CD14-positive monocyte (primary cell): ENCODE data around the gene PCNP. TPM values are rescaled to one million over a fixed set of nuclear protein-coding genes. Genes with fewer than 3 reads are reported as not detected.

Experiments
- DNase-seq, 3 donors: peaks; one replicate each; pipeline ENCODE4 v3.0.0-alpha.2; 2011 to 2022
- H2AFZ ChIP-seq: 2 replicates; pipeline ENCODE4 v1.6.0; 2012; ENCODE audit warnings: mild to moderate bottlenecking, low read depth, low read length, inconsistent platforms; ENCODE audit not compliant: insufficient read depth, poor library complexity, severe bottlenecking
- H3K27ac ChIP-seq, 2 donors: 1 replicate in 1 of 2; 2 replicates in 1 of 2; pipeline ENCODE4 v1.5.1; 2012 to 2013; ENCODE audit warnings: low read length in 2 of 2, control low read depth in 1 of 2, inconsistent platforms in 1 of 2, low read depth in 1 of 2, mild to moderate bottlenecking in 1 of 2
- H3K27me3 ChIP-seq, 2 donors: one replicate each; pipeline versions ENCODE4 v1.6.0 to v1.6.1; 2011 to 2013; ENCODE audit warnings: low read length in 2 of 2; ENCODE audit not compliant: control insufficient read depth in 2 of 2, insufficient read depth in 2 of 2
- H3K36me3 ChIP-seq, 2 donors: replicated peaks in 1 of 2; 1 replicate in 1 of 2; 2 replicates in 1 of 2; pipeline versions ENCODE4 v1.5.1 to v1.6.1; 2012 to 2013; ENCODE audit warnings: low read length in 2 of 2, control low read depth in 1 of 2, inconsistent platforms in 1 of 2, mild to moderate bottlenecking in 1 of 2; ENCODE audit not compliant: insufficient read depth in 2 of 2, control insufficient read depth in 1 of 2
- H3K4me1 ChIP-seq, 2 donors: 1 replicate in 1 of 2; 2 replicates in 1 of 2; pipeline versions ENCODE4 v1.5.1 to v1.6.1; 2012 to 2013; ENCODE audit warnings: low read length in 2 of 2, control low read depth in 1 of 2, inconsistent platforms in 1 of 2, mild to moderate bottlenecking in 1 of 2, moderate library complexity in 1 of 2; ENCODE audit not compliant: insufficient read depth in 2 of 2, control insufficient read depth in 1 of 2
- H3K4me2 ChIP-seq: replicated peaks from 2 replicates; pipeline ENCODE3; 2012; ENCODE audit warnings: low read length, moderate library complexity, mild to moderate bottlenecking; ENCODE audit not compliant: poor library complexity, severe bottlenecking; ENCODE audit errors: extremely low read depth
- H3K4me3 ChIP-seq, 3 experiments: fragments of 200-600 bp in 1 of 3; sonication (generic) in 1 of 3; replicated peaks in 1 of 3; 1 replicate in 2 of 3; 2 replicates in 1 of 3; pipeline ENCODE4 v1.5.1; 2011 to 2013; ENCODE audit warnings: low read length in 3 of 3, mild to moderate bottlenecking in 3 of 3, control low read depth in 2 of 3, low read depth in 2 of 3, inconsistent platforms in 1 of 3, moderate library complexity in 1 of 3
- H3K79me2 ChIP-seq: 2 replicates; pipeline ENCODE4 v1.6.0; 2012; ENCODE audit warnings: mild to moderate bottlenecking, control low read depth, inconsistent platforms, low read length, moderate library complexity; ENCODE audit not compliant: insufficient read depth
- H3K9ac ChIP-seq: 2 replicates; pipeline ENCODE4 v1.6.0; 2017; ENCODE audit warnings: low read length, mild to moderate bottlenecking; ENCODE audit not compliant: insufficient read depth, poor library complexity, severe bottlenecking
- H3K9me3 ChIP-seq, 2 donors: replicated peaks in 1 of 2; 1 replicate in 1 of 2; 2 replicates in 1 of 2; pipeline versions ENCODE4 v1.5.1 to v1.6.1; 2012 to 2013; ENCODE audit warnings: low read length in 2 of 2, control low read depth in 1 of 2; ENCODE audit not compliant: control insufficient read depth in 1 of 2, insufficient read depth in 1 of 2
- H4K20me1 ChIP-seq: 2 replicates; pipeline ENCODE4 v1.6.0; 2012; ENCODE audit warnings: mild to moderate bottlenecking, low read length, control low read depth, moderate library complexity; ENCODE audit not compliant: insufficient read depth
- H3K27ac Mint-ChIP-seq, 7 donors: one replicate each; pipeline ENCODE4 v1.8.0; 2020; ENCODE audit warnings: mild to moderate bottlenecking in 7 of 7, mixed read lengths in 7 of 7, moderate library complexity in 6 of 7, inconsistent platforms in 2 of 7
- H3K27me3 Mint-ChIP-seq, 3 donors: one replicate each; pipeline ENCODE4 v1.8.0; 2021 to 2022; ENCODE audit warnings: low read depth in 3 of 3, mild to moderate bottlenecking in 3 of 3, mixed read lengths in 3 of 3, moderate library complexity in 3 of 3, inconsistent platforms in 1 of 3
- H3K36me3 Mint-ChIP-seq, 2 donors: one replicate each; pipeline ENCODE4 v1.8.0; 2020; ENCODE audit warnings: mixed read lengths in 2 of 2, inconsistent platforms in 1 of 2, mild to moderate bottlenecking in 1 of 2
- H3K4me1 Mint-ChIP-seq: one replicate; pipeline ENCODE4 v1.8.0; 2020; ENCODE audit warnings: mild to moderate bottlenecking, mixed read lengths
- H3K4me3 Mint-ChIP-seq, 2 donors: one replicate each; pipeline ENCODE4 v1.8.0; 2020; ENCODE audit warnings: mild to moderate bottlenecking in 2 of 2, mixed read lengths in 2 of 2, moderate library complexity in 1 of 2
- H3K9me3 Mint-ChIP-seq, 7 donors: one replicate each; pipeline ENCODE4 v1.8.0; 2020 to 2022; ENCODE audit warnings: mixed read lengths in 7 of 7, mild to moderate bottlenecking in 6 of 7, moderate library complexity in 6 of 7, inconsistent platforms in 2 of 7
- WGBS: methylation state at CpG from one replicate; pipeline ENCODE4 v1.1.5; 2013; ENCODE audit warnings: missing lambda C conversion rate; ENCODE audit not compliant: insufficient coverage; 5-methylcytosine and 5-hydroxymethylcytosine counted together
- intact Hi-C, 2 donors: fragments of 100-400 bp; cut with micrococcal nuclease; formaldehyde crosslinking; loops; one replicate each; pipeline versions ENCODE4 v1.15.0 to v1.15.1; 2023
- polyA plus RNA-seq, 3 donors: library from polyadenylated mRNA; depleted of rRNA in 1 of 3; unstranded in 2 of 3; stranded (reverse) in 1 of 3; fragments of 300-500 nt in 2 of 3; fragments of >200 nt in 1 of 3; fragmentation: Illumina TruSeq in 2 of 3; gene quantifications; 1 replicate in 2 of 3; 2 replicates in 1 of 3; pipeline ENCODE4 v1.2.3, GENCODE V29; 2012 to 2021
- TF ChIP-seq, protein P1 (sequence below): fragments of 200-600 bp; IDR thresholded peaks from one replicate; pipeline ENCODE4 v1.8.0; 2022; ENCODE audit warnings: antibody characterized with exemption, mild to moderate bottlenecking

The PCNP gene
- polyA plus RNA-seq, 3 donors = 32.0 to 68.2 (median 57.4) TPM

DNA sequence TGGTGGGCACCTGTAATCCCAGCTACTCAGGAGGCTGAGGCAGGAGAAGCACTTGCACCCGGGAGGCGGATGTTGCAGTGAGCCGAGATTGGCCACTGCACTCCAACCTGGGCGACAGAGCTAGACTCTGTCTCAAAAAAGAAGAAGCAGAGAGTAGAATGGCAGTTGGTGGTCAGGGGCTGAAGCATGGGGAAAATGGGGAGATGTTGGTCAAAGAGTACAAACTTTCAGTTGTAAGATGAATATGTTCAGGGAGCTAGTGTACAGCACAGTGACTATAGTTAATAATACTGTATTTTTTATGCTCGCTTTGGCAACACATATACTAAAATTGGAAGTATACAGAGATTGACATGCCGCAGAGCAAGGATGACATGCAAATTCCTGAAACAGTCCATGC lies 41.5 kb downstream of the PCNP start:
- TF ChIP-seq, protein P1, sequence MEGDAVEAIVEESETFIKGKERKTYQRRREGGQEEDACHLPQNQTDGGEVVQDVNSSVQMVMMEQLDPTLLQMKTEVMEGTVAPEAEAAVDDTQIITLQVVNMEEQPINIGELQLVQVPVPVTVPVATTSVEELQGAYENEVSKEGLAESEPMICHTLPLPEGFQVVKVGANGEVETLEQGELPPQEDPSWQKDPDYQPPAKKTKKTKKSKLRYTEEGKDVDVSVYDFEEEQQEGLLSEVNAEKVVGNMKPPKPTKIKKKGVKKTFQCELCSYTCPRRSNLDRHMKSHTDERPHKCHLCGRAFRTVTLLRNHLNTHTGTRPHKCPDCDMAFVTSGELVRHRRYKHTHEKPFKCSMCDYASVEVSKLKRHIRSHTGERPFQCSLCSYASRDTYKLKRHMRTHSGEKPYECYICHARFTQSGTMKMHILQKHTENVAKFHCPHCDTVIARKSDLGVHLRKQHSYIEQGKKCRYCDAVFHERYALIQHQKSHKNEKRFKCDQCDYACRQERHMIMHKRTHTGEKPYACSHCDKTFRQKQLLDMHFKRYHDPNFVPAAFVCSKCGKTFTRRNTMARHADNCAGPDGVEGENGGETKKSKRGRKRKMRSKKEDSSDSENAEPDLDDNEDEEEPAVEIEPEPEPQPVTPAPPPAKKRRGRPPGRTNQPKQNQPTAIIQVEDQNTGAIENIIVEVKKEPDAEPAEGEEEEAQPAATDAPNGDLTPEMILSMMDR = no peak
- Histone ChIP-seq H3K36me3 (no peaks in the 10 kb centered on the region), H3K9me3 (no peaks in the 10 kb centered on the region), H3K4me1 (no peaks in the 10 kb centered on the region), H3K27me3 (no peaks in the 10 kb centered on the region), H4K20me1 (no peaks in the 10 kb centered on the region), H3K4me3 (no peak overlapping the region), H2AFZ (no peak overlapping the region), H3K4me2 (no peak overlapping the region), H3K79me2 (no peaks in the 10 kb centered on the region), H3K27ac (no peak overlapping the region), H3K9ac (no peak overlapping the region)
- H3K9me3 Mint-ChIP-seq = peaks cover 0 to 8% (median 3%) of the 10 kb centered on the region in 7 donors
- no peaks in the 10 kb centered on the region for H3K4me1 Mint-ChIP-seq
- H3K4me3 Mint-ChIP-seq = no peak overlapping the region
- intact Hi-C loops = no loop called here
- WGBS = 91% methylated on average over 4 of the region's 6 CpGs
- no peaks in the 10 kb centered on the region for H3K36me3 Mint-ChIP-seq
- peaks cover 0 to 2% (median 1%) of the 10 kb centered on the region in 3 donors for H3K27me3 Mint-ChIP-seq
- H3K27ac Mint-ChIP-seq = no peak overlapping the region
- no peak for DNase-seq

DNA sequence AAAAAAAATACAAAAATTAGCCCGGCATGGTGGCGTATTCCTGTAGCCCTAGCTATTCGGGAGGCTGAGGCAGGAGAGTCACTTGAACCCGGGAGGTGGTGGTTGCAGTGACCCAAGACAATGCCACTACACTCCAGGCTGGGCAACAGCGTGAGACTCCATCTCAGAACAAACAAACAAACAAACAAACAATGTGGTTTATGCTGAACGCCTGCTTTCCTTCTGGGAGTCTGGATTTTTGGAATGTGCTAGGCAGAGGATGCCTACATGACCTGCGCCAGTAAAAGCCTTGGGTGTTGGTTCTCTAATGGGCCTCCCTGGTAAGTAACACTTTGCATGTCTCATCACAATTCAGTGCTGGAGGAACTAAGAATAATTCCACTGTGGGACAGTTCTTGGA lies 43.5 kb downstream of the PCNP start:
- no peaks in the 10 kb centered on the region for H3K27me3 ChIP-seq
- Mint-ChIP-seq H3K36me3 (no peaks in the 10 kb centered on the region), H3K27ac (no peak overlapping the region), H3K9me3 (peaks cover 0 to 9% (median 3%) of the 10 kb centered on the region in 7 donors), H3K27me3 (peaks cover 0 to 2% (median 1%) of the 10 kb centered on the region in 3 donors), H3K4me1 (no peaks in the 10 kb centered on the region), H3K4me3 (no peak overlapping the region)
- TF ChIP-seq, protein P1 = no peak
- no peak overlapping the region for H3K4me2 ChIP-seq
- H3K36me3 ChIP-seq = no peaks in the 10 kb centered on the region
- 97% methylated on average over 5 of the region's 7 CpGs for WGBS
- DNase-seq = no peak
- no peak overlapping the region for H2AFZ ChIP-seq
- H3K9ac ChIP-seq = no peak overlapping the region
- no peak overlapping the region for H3K4me3 ChIP-seq
- no peaks in the 10 kb centered on the region for H4K20me1 ChIP-seq
- no peaks in the 10 kb centered on the region for H3K9me3 ChIP-seq
- intact Hi-C loops = no loop called here
- no peaks in the 10 kb centered on the region for H3K79me2 ChIP-seq
- H3K27ac ChIP-seq = no peak overlapping the region
- H3K4me1 ChIP-seq = no peaks in the 10 kb centered on the region
